ENCODE results near the gene DCX. TPM values are rescaled to one million over a fixed set of nuclear protein-coding genes. Genes with fewer than 3 reads are reported as not detected.

The DCX gene
- total RNA-seq, 1 experiment from 2014 or later: not detected

DNA sequence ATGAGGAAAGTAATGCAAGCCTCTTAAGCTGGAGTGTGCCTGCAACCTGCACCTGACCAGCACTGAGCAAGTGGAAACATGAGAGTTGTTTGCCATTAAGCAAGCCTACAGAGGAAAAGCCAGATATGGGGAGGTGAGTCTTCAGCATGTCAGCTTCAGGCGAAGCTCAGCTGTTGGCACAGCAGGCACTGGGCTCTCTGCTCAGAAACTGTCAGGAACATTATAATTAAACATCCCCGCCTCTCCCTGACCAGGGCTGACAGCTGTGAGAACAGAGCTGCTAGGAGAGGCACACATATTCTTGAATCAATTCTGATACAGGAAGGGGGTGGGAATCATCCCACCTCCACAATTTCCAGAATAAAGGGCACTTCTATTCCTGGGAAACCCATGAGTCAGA lies 19.0 kb upstream of the DCX start:
- intact Hi-C loops (cut with micrococcal nuclease): no loop called here
- Mint-ChIP-seq H3K9me3 (ENCODE audit: unreplicated experiment) (peaks cover 7% of the 10 kb centered on the region), H3K4me1 (ENCODE audit: insufficient read depth, unreplicated experiment) (no peaks in the 10 kb centered on the region), H3K27ac (ENCODE audit: low read depth, unreplicated experiment) (no peak overlapping the region), H3K36me3 (ENCODE audit: insufficient read depth, unreplicated experiment) (no peaks in the 10 kb centered on the region), H3K4me3 (ENCODE audit: unreplicated experiment) (no peak overlapping the region), H3K27me3 (ENCODE audit: insufficient read depth, unreplicated experiment) (peaks cover 73% of the 10 kb centered on the region)
- POLR2A ChIA-PET: no interaction called here
- TF ChIP-seq, protein P1, sequence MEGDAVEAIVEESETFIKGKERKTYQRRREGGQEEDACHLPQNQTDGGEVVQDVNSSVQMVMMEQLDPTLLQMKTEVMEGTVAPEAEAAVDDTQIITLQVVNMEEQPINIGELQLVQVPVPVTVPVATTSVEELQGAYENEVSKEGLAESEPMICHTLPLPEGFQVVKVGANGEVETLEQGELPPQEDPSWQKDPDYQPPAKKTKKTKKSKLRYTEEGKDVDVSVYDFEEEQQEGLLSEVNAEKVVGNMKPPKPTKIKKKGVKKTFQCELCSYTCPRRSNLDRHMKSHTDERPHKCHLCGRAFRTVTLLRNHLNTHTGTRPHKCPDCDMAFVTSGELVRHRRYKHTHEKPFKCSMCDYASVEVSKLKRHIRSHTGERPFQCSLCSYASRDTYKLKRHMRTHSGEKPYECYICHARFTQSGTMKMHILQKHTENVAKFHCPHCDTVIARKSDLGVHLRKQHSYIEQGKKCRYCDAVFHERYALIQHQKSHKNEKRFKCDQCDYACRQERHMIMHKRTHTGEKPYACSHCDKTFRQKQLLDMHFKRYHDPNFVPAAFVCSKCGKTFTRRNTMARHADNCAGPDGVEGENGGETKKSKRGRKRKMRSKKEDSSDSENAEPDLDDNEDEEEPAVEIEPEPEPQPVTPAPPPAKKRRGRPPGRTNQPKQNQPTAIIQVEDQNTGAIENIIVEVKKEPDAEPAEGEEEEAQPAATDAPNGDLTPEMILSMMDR (IDR thresholded peaks at IDR 0.05; ENCODE audit: unreplicated experiment): no peak
- DNase-seq (ENCODE audit: unreplicated experiment): no peak
- CTCF ChIA-PET: interaction anchor here (0.9 kb wide), 1 partner anchor 14 kb away, joined by 7 read pairs; no protein-coding TSS in a partner anchor
- no TSS peak for BruUV-seq (replicated peaks)

- ChIA-PET CTCF (interaction anchor here (1.2 kb wide), 1 partner anchor 27 kb away, joined by 3 read pairs; no protein-coding TSS in a partner anchor), POLR2A (no interaction called here)
- Mint-ChIP-seq H3K36me3 (ENCODE audit: insufficient read depth, unreplicated experiment) (no peaks in the 10 kb centered on the region), H3K27me3 (ENCODE audit: insufficient read depth, unreplicated experiment) (no peaks in the 10 kb centered on the region), H3K4me3 (ENCODE audit: unreplicated experiment) (no peak overlapping the region), H3K4me1 (ENCODE audit: insufficient read depth, unreplicated experiment) (no peaks in the 10 kb centered on the region), H3K27ac (ENCODE audit: low read depth, unreplicated experiment) (no peak overlapping the region), H3K9me3 (ENCODE audit: unreplicated experiment) (no peaks in the 10 kb centered on the region)
- TF ChIP-seq, protein P1 (IDR thresholded peaks at IDR 0.05; ENCODE audit: unreplicated experiment): no peak
- no TSS peak for BruUV-seq (replicated peaks)
- intact Hi-C loops (cut with micrococcal nuclease): no loop called here
- DNase-seq (ENCODE audit: unreplicated experiment): no peak
Observed at GRCh38 chrX:111411557-111411956, 435 bp downstream of the DCX start.

DNA sequence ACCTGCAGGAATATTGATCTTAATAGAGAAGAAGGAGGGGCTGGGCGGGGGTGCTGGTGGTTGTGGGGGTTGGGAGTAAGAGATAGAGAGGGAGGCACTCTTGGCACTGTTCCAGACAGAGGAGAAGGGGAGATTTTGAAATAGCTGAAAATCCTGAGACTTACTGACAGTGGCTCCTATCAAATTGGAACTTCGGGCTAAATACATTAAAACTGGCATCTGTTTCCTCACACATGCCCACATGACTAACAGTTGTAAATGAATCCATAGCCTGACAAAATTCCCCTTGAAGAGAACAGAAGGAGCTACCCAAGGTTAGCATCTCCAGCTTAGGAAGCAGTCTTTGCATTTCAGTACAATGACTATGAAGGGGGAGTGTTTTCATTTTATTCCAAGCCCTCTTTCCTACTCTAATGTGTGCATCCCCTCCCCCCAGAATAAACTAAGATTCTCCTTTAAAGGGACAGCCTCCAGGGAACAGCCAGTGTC lies 1.4 kb downstream of the DCX start:
- CTCF ChIA-PET: interaction anchor here (1.2 kb wide), 1 partner anchor 26 kb away, joined by 3 read pairs; no protein-coding TSS in a partner anchor
- Mint-ChIP-seq H3K9me3 (ENCODE audit: unreplicated experiment) (no peaks in the 10 kb centered on the region), H3K36me3 (ENCODE audit: insufficient read depth, unreplicated experiment) (no peaks in the 10 kb centered on the region), H3K4me3 (ENCODE audit: unreplicated experiment) (no peak overlapping the region), H3K27me3 (ENCODE audit: insufficient read depth, unreplicated experiment) (no peaks in the 10 kb centered on the region), H3K27ac (ENCODE audit: low read depth, unreplicated experiment) (no peak overlapping the region), H3K4me1 (ENCODE audit: insufficient read depth, unreplicated experiment) (no peaks in the 10 kb centered on the region)
- TF ChIP-seq, protein P1 (IDR thresholded peaks at IDR 0.05; ENCODE audit: unreplicated experiment): no peak
- no TSS peak for BruUV-seq (replicated peaks)
- no peak for DNase-seq (ENCODE audit: unreplicated experiment)
- intact Hi-C loops (cut with micrococcal nuclease): no loop called here
- POLR2A ChIA-PET: no interaction called here

DNA sequence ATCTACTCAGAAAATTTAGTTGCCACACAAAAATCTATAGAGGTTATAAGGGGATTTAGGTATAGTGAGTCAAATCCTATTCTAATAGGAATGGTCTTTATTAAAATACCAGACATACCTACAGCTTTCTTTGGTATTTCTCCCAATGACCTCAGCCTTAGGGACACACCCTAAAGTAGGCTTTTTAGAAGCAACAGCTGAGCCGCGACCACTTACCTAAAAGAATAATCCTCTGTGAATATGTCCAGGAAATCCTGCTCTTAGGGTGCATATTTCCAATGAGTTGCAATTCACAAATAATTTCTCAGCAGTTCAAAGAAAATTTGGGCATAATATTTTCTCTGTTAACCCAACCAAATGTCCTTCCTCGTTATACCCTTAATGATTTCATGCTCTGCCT lies 2.7 kb downstream of the DCX start:
- TF ChIP-seq, protein P1 (IDR thresholded peaks at IDR 0.05; ENCODE audit: unreplicated experiment): no peak
- ChIA-PET CTCF (interaction anchor here (0.6 kb wide), 1 partner anchor 35 kb away, joined by 3 read pairs; no protein-coding TSS in a partner anchor), POLR2A (no interaction called here)
- no TSS peak for BruUV-seq (replicated peaks)
- peaks cover 12% of the 10 kb centered on the region for H3K27me3 Mint-ChIP-seq (ENCODE audit: insufficient read depth, unreplicated experiment)
- no peaks in the 10 kb centered on the region for H3K4me1 Mint-ChIP-seq (ENCODE audit: insufficient read depth, unreplicated experiment)
- H3K27ac Mint-ChIP-seq (ENCODE audit: low read depth, unreplicated experiment): no peak overlapping the region
- no peaks in the 10 kb centered on the region for H3K9me3 Mint-ChIP-seq (ENCODE audit: unreplicated experiment)
- no peak overlapping the region for H3K4me3 Mint-ChIP-seq (ENCODE audit: unreplicated experiment)
- DNase-seq (ENCODE audit: unreplicated experiment): no peak
- intact Hi-C loops (cut with micrococcal nuclease): no loop called here
- no peaks in the 10 kb centered on the region for H3K36me3 Mint-ChIP-seq (ENCODE audit: insufficient read depth, unreplicated experiment)
